SU-DHL-6 (cell line): ENCODE results near the gene RECQL5.

Experiments used
- H2AFZ ChIP-seq: fragments of 200-600 bp; sonication (generic); 2 replicates; pipeline ENCODE4 v1.6.1; 2014; ENCODE audit warnings: low read depth, mild to moderate bottlenecking, moderate library complexity, mixed read lengths, antibody characterized with exemption, low read length; ENCODE audit not compliant: severe bottlenecking
- H3F3A ChIP-seq: fragments of 200-600 bp; shearing (Covaris generic); 2 replicates; pipeline ENCODE4 v1.6.0; 2016; ENCODE audit warnings: antibody characterized with exemption, mild to moderate bottlenecking; ENCODE audit not compliant: insufficient read depth
- H3K27ac ChIP-seq: fragments of 200-600 bp; sonication (generic); 2 replicates; pipeline ENCODE4 v1.5.1; 2016; ENCODE audit warnings: low read depth, mild to moderate bottlenecking, low read length, moderate library complexity, mixed read lengths
- H3K27me3 ChIP-seq: fragments of 200-600 bp; sonication (generic), shearing (Covaris generic); 2 replicates; pipeline ENCODE4 v1.6.0; 2014; ENCODE audit warnings: mild to moderate bottlenecking, low read length
- H3K36me3 ChIP-seq: fragments of 200-600 bp; sonication (generic); 2 replicates; pipeline ENCODE4 v1.6.1; 2014; ENCODE audit warnings: mild to moderate bottlenecking, low read length, mixed read lengths
- H3K4me2 ChIP-seq: fragments of 300-600, 200-600 bp; shearing (Covaris generic), sonication (generic); 2 replicates; pipeline ENCODE4 v1.6.0; 2014; ENCODE audit warnings: low read length, low read depth, mild to moderate bottlenecking; ENCODE audit not compliant: poor library complexity, severe bottlenecking
- H3K4me3 ChIP-seq: fragments of 200-600 bp; sonication (generic); 2 replicates; pipeline ENCODE4 v1.5.1; 2014; ENCODE audit warnings: antibody characterized with exemption, low read length, mild to moderate bottlenecking, mixed read lengths; ENCODE audit not compliant: insufficient read depth, poor library complexity, severe bottlenecking
- H3K79me2 ChIP-seq: fragments of 200-600 bp; sonication (generic); 2 replicates; pipeline ENCODE4 v1.6.1; 2014; ENCODE audit warnings: mild to moderate bottlenecking, low read length, moderate library complexity; ENCODE audit not compliant: insufficient read depth
- H3K9ac ChIP-seq: fragments of 200-600 bp; sonication (generic); 2 replicates; pipeline ENCODE4 v1.7.0; 2014; ENCODE audit warnings: mild to moderate bottlenecking, low read length
- H3K9me2 ChIP-seq: fragments of 200-600 bp; sonication (generic); replicated peaks from 2 replicates; pipeline ENCODE4 v1.6.1; 2014; ENCODE audit warnings: low read length; ENCODE audit not compliant: insufficient read depth
- H3K9me3 ChIP-seq: fragments of 200-600 bp; sonication (generic); 2 replicates; pipeline ENCODE4 v1.6.1; 2014; ENCODE audit warnings: low read length, mixed read lengths; ENCODE audit not compliant: insufficient read depth
- H4K20me1 ChIP-seq: fragments of 200-600 bp; sonication (generic); 2 replicates; pipeline ENCODE4 v1.6.1; 2014; ENCODE audit warnings: low read depth, mild to moderate bottlenecking, antibody characterized with exemption, low read length, moderate library complexity, mixed read lengths
- CTCF ChIP-seq: fragments of 200-600 bp; sonication (generic); IDR thresholded peaks from one replicate; pipeline ENCODE4 v1.5.1; 2017; ENCODE audit warnings: antibody characterized with exemption, mild to moderate bottlenecking, low read length, moderate library complexity; ENCODE audit not compliant: insufficient read depth, poor library complexity, severe bottlenecking
- EZH2phosphoT487 ChIP-seq: fragments of 200-600 bp; sonication (generic), shearing (Covaris generic); conservative IDR thresholded peaks from 2 replicates; pipeline ENCODE4 v1.6.1; 2018; ENCODE audit warnings: mild to moderate bottlenecking, antibody characterized with exemption, low read length, moderate library complexity, mixed read lengths

The RECQL5 gene

GRCh38 chr17:75691801-75692626, 25.1 kb upstream of the RECQL5 start:
- Histone ChIP-seq H3K9me3 (no peaks in the 10 kb centered on the region), H3K27ac (no peak overlapping the region), H4K20me1 (no peaks in the 10 kb centered on the region), H3K79me2 (peaks cover 14% of the 10 kb centered on the region), H3K4me3 (no peak overlapping the region), H3K36me3 (no peaks in the 10 kb centered on the region), H3F3A (peaks cover 25% of the 10 kb centered on the region), H3K27me3 (no peaks in the 10 kb centered on the region), H3K4me2 (no peak overlapping the region), H3K9me2 (no peaks in the 10 kb centered on the region), H2AFZ (no peak overlapping the region), H3K9ac (no peak overlapping the region)
- TF ChIP-seq EZH2phosphoT487 (no peak), CTCF (no peak)

- no peak overlapping the region for H3K4me3 ChIP-seq
- H3K4me2 ChIP-seq, result no peak overlapping the region
- no peaks in the 10 kb centered on the region for H3K36me3 ChIP-seq
- TF ChIP-seq CTCF, result no peak
- TF ChIP-seq EZH2phosphoT487, result no peak
- no peak overlapping the region for H3K9ac ChIP-seq
- H3K9me3 ChIP-seq, result no peaks in the 10 kb centered on the region
- H3F3A ChIP-seq, result peaks cover 31% of the 10 kb centered on the region
- H3K9me2 ChIP-seq, result no peaks in the 10 kb centered on the region
- H4K20me1 ChIP-seq, result no peaks in the 10 kb centered on the region
- H2AFZ ChIP-seq, result no peak overlapping the region
- H3K79me2 ChIP-seq, result peaks cover 18% of the 10 kb centered on the region
- H3K27me3 ChIP-seq, result no peaks in the 10 kb centered on the region
- H3K27ac ChIP-seq, result no peak overlapping the region
Observed at GRCh38 chr17:75691371-75691791, 24.4 kb upstream of the RECQL5 start.

- Histone ChIP-seq H3K27ac (peak overlapping the region; percentile 87), H3K9me2 (no peaks in the 10 kb centered on the region), H3K4me3 (peak overlapping the region; percentile 2), H3K79me2 (peaks cover 31% of the 10 kb centered on the region), H3K36me3 (no peaks in the 10 kb centered on the region), H3K27me3 (no peaks in the 10 kb centered on the region), H3K9ac (peak overlapping the region; percentile 47), H4K20me1 (no peaks in the 10 kb centered on the region), H3K9me3 (no peaks in the 10 kb centered on the region), H3F3A (peaks cover 36% of the 10 kb centered on the region), H3K4me2 (peak overlapping the region; percentile 68), H2AFZ (no peak overlapping the region)
- no peak for TF ChIP-seq CTCF
- TF ChIP-seq EZH2phosphoT487, result no peak
Observed at GRCh38 chr17:75689441-75689873, 22.5 kb upstream of the RECQL5 start.
